ENCODE results near the gene MOV10L1.

DNA sequence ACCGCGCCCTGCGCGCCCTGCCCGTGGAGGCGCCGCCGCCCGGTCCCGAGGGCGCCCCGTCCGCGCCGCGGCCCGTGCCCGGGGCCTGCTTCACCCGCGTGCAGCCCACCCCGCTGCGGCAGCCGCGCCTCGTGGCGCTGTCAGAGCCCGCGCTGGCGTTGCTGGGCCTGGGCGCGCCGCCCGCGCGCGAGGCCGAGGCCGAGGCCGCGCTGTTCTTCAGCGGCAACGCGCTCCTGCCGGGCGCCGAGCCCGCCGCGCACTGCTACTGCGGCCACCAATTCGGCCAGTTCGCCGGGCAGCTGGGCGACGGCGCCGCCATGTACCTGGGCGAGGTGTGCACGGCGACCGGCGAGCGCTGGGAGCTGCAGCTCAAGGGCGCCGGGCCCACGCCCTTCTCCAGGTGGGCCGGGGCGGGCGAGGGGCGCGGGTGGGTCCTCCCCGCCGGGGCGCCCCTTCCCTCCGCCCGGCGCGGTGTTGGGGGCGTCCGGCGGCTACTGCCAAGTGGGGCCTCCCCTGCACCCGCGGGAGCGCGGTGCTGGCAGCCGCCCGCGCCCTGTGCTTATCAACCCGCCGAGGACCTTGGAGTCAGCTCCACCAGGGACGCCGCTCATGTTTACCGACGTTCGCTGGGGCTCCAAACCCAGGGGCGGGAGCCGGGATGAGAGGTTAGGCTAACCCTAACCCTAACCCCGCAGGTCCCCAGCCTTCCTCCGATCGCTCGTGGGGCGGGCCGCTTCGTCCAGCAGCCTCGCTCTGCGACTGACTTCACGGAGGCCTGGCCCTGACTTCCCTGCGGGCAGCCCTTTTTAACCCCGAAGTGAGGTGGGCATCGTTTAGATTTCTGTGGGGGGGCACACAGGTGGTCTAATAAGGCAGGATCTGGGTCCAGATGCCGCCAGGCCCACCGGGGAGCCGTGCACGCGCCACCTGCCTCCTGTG, 111.7 kb downstream of the MOV10L1 start:
- TF ChIP-seq, protein P1, sequence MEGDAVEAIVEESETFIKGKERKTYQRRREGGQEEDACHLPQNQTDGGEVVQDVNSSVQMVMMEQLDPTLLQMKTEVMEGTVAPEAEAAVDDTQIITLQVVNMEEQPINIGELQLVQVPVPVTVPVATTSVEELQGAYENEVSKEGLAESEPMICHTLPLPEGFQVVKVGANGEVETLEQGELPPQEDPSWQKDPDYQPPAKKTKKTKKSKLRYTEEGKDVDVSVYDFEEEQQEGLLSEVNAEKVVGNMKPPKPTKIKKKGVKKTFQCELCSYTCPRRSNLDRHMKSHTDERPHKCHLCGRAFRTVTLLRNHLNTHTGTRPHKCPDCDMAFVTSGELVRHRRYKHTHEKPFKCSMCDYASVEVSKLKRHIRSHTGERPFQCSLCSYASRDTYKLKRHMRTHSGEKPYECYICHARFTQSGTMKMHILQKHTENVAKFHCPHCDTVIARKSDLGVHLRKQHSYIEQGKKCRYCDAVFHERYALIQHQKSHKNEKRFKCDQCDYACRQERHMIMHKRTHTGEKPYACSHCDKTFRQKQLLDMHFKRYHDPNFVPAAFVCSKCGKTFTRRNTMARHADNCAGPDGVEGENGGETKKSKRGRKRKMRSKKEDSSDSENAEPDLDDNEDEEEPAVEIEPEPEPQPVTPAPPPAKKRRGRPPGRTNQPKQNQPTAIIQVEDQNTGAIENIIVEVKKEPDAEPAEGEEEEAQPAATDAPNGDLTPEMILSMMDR (IDR thresholded peaks at IDR 0.05; ENCODE audit: extremely low read depth in 1 of 2, insufficient read depth in 1 of 2, low read depth in 1 of 2, low read length in 2 of 2), result no peak
- TF ChIP-seq GATA2 (IDR thresholded peaks at IDR 0.05; ENCODE audit: insufficient read depth, insufficient read length, low read depth, low read length) (no peak), POLR2AphosphoS5 (IDR thresholded peaks at IDR 0.05; ENCODE audit: insufficient read depth, low read depth, low read length) (no peak), FOS (IDR thresholded peaks at IDR 0.05; ENCODE audit: borderline replicate concordance, insufficient read depth, low read length) (no peak), EZH2 (IDR thresholded peaks at IDR 0.05; ENCODE audit: borderline replicate concordance, low read depth, low read length, severe bottlenecking) (no peak), JUN (IDR thresholded peaks at IDR 0.05; ENCODE audit: borderline replicate concordance, insufficient read depth, insufficient read length, low read depth) (no peak), POLR2A (IDR thresholded peaks at IDR 0.05; ENCODE audit: low read depth, low read length) (no peak), MYC (IDR thresholded peaks at IDR 0.05; ENCODE audit: low read depth, low read length) (no peak)

Measured in endothelial cell of umbilical vein (primary cell).